ENCODE measurements around the gene MAPKAP1. TPM values are rescaled to one million over a fixed set of nuclear protein-coding genes. Genes with fewer than 3 reads are reported as not detected.
A peak's percentile ranks its signal among the peaks of the same experiment; 100 is the strongest.

Gene MAPKAP1
- total RNA-seq, 2 donors from 2014 or later: 62.1 to 78.9 TPM

GRCh38 chr9:125409637-125410521 lies 297.1 kb downstream of the MAPKAP1 start:
- Histone ChIP-seq H3K9me3 (no peaks in the 10 kb centered on the region), H3K4me1 (peaks cover 0 to 13% of the 10 kb centered on the region in 2 donors), H3K4me3 (no peak overlapping the region), H3K36me3 (no peaks in the 10 kb centered on the region), H3K27ac (no peak overlapping the region), H3K27me3 (no peaks in the 10 kb centered on the region)
- TF ChIP-seq CTCF (IDR thresholded peaks at IDR 0.05): no peak
- DNase-seq (ENCODE audit: low spot score): no peak

- Histone ChIP-seq H3K27me3 (no peaks in the 10 kb centered on the region), H3K27ac (no peak overlapping the region), H3K36me3 (no peaks in the 10 kb centered on the region), H3K4me3 (no peak overlapping the region), H3K9me3 (no peaks in the 10 kb centered on the region), H3K4me1 (peaks cover 0 to 13% of the 10 kb centered on the region in 2 donors)
- no peak for TF ChIP-seq CTCF (IDR thresholded peaks at IDR 0.05)
- no peak for DNase-seq (ENCODE audit: low spot score)
Observed at GRCh38 chr9:125409217-125409636, 297.8 kb downstream of the MAPKAP1 start.

GRCh38 chr9:125407974-125408900 lies 298.8 kb downstream of the MAPKAP1 start:
- peak; percentile 63 for DNase-seq (ENCODE audit: low spot score)
- no peaks in the 10 kb centered on the region for H3K9me3 ChIP-seq
- peak; percentile 84 to 86 for TF ChIP-seq CTCF (IDR thresholded peaks at IDR 0.05)
- H3K27me3 ChIP-seq: no peaks in the 10 kb centered on the region
- H3K36me3 ChIP-seq: no peaks in the 10 kb centered on the region
- H3K4me3 ChIP-seq: peak overlapping the region; percentile 42 to 67
- peaks cover 0 to 13% of the 10 kb centered on the region in 2 donors for H3K4me1 ChIP-seq
- peak overlapping the region in 1 of 2 donors; percentile 10 for H3K27ac ChIP-seq

- Histone ChIP-seq H3K36me3 (no peaks in the 10 kb centered on the region), H3K27ac (no peak overlapping the region), H3K4me3 (peak overlapping the region; percentile 42 to 67), H3K27me3 (no peaks in the 10 kb centered on the region), H3K9me3 (no peaks in the 10 kb centered on the region), H3K4me1 (peaks cover 0 to 13% of the 10 kb centered on the region in 2 donors)
- TF ChIP-seq CTCF (IDR thresholded peaks at IDR 0.05): no peak
- DNase-seq (ENCODE audit: low spot score): no peak
Observed at GRCh38 chr9:125407432-125407973, 299.5 kb downstream of the MAPKAP1 start.

GRCh38 chr9:125406810-125407087 lies 300.3 kb downstream of the MAPKAP1 start:
- Histone ChIP-seq H3K4me3 (no peak overlapping the region), H3K4me1 (peaks cover 0 to 13% of the 10 kb centered on the region in 2 donors), H3K36me3 (no peaks in the 10 kb centered on the region), H3K27me3 (no peaks in the 10 kb centered on the region), H3K9me3 (no peaks in the 10 kb centered on the region), H3K27ac (no peak overlapping the region)
- TF ChIP-seq CTCF (IDR thresholded peaks at IDR 0.05): no peak
- no peak for DNase-seq (ENCODE audit: low spot score)

Data from right atrium auricular region (tissue), 2 donors.